Choroid plexus epithelial cell (primary cell): ENCODE measurements around the gene TTC28.

Experiments used
- DNase-seq: peaks from one replicate; pipeline ENCODE4 v3.0.0-alpha.2; 2010; ENCODE audit warnings: low read depth
- H3K4me3 ChIP-seq: 2 replicates; pipeline ENCODE4 v1.5.1; 2011; ENCODE audit warnings: low read depth, mild to moderate bottlenecking, control low read depth, low read length, moderate library complexity
- CTCF ChIP-seq: conservative IDR thresholded peaks from 2 replicates; pipeline ENCODE4 v1.5.1; 2011; ENCODE audit warnings: low read depth, mild to moderate bottlenecking, control low read depth, inconsistent platforms, low read length, moderate library complexity

The TTC28 gene

GRCh38 chr22:28269277-28269676 is 410.4 kb downstream of the TTC28 start:
- TF ChIP-seq CTCF, result no peak
- no peak overlapping the region for H3K4me3 ChIP-seq
- no peak for DNase-seq

- no peak for DNase-seq
- no peak overlapping the region for H3K4me3 ChIP-seq
- TF ChIP-seq CTCF, result no peak
Measured at GRCh38 chr22:28268850-28269249, 410.8 kb downstream of the TTC28 start.

- TF ChIP-seq CTCF, result no peak
- peak; percentile 11 for DNase-seq
- H3K4me3 ChIP-seq, result no peak overlapping the region
Measured at GRCh38 chr22:28268171-28268570, 411.5 kb downstream of the TTC28 start.

- no peak for TF ChIP-seq CTCF
- H3K4me3 ChIP-seq, result no peak overlapping the region
- DNase-seq, result no peak
Measured at GRCh38 chr22:28260619-28261018, 419.0 kb downstream of the TTC28 start.

GRCh38 chr22:28259774-28260312 is 419.8 kb downstream of the TTC28 start:
- DNase-seq, result no peak
- H3K4me3 ChIP-seq, result no peak overlapping the region
- TF ChIP-seq CTCF, result no peak

GRCh38 chr22:28254396-28254795 is 425.2 kb downstream of the TTC28 start:
- no peak overlapping the region for H3K4me3 ChIP-seq
- TF ChIP-seq CTCF, result no peak
- no peak for DNase-seq

- TF ChIP-seq CTCF, result no peak
- DNase-seq, result no peak
- H3K4me3 ChIP-seq, result no peak overlapping the region
Measured at GRCh38 chr22:28252539-28252938, 427.1 kb downstream of the TTC28 start.
